HG03095 (cell line): ENCODE results near the gene TMEM127.
"Not testable (repeated sequence)": the region's sequence is repeated elsewhere in the genome, so short reads cannot be mapped to it uniquely, and the experiment has no call there.

Experiments
- ATAC-seq: cut with Tn5 transposase; IDR thresholded peaks from one replicate; pipeline ENCODE4 v1.9.1; 2021; ENCODE audit warnings: moderate library complexity; ENCODE audit not compliant: unreplicated experiment

Gene TMEM127, protein sequence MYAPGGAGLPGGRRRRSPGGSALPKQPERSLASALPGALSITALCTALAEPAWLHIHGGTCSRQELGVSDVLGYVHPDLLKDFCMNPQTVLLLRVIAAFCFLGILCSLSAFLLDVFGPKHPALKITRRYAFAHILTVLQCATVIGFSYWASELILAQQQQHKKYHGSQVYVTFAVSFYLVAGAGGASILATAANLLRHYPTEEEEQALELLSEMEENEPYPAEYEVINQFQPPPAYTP

DNA sequence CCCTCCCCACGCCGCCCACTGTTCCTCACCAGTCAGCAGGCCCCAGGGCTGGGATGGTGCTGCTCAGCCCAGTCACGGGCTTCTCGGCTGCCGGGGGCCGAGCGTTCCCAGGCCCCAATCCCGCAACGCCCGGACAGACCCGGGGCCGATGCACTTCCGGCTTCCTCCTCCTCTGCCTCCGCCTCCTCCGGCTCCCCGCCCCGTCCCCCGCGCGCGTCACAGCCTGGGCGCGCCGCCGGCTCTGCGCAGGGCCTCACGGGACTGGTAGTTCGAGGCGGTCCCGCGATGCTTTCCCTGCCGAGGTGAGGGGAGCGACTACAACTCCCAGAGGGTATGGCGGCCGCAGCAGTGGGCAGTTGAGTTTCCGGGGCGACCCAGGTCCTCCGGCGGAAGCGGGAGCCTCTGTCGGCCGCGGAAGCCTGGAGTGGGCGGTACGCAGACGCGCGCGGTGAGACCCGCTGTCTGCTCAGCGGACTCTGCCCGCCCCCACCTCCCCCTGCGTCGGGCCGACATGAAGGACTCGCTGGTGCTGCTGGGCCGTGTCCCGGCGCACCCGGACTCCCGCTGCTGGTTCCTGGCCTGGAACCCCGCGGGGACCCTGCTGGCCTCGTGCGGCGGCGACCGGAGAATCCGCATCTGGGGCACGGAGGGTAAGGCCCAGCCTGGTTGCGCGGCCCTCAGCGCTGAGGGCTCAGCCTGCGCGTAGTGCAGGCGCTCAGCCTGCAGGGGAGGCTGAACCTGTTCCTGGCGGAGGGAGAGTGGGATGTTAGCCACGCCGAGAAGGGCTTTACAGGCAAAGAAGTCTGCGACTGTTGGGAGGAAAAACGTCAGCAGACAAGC lies at the start of gene TMEM127, which contains the start of gene CIAO1:
TSS of gene TMEM127 (minus strand) at position 158 of the 840 bp plus-strand sequence. CDS start 616 bp downstream, outside the sequence.
TSS of gene CIAO1 (plus strand) at position 386 of the 840 bp plus-strand sequence. CDS start at position 512, 126 bp downstream.
- ATAC-seq: peak; percentile 90

DNA sequence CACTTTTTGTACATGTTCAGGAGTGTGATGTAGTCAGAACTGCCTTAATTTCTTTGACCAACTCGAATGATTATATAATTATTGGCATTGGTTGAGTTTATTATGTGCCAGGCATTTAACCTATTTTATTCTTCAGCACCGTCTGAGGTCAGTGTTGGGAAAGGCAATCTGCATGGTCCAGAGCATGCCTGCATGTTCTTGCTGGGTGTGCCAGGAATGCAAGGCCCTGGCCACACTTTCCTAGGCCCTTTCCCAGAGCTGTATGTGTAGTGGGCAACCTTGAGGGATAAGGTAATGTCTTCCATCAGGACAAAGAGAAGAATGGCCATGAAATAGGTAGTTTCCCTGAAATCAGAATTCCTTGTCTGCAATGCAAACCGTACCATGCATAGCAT lies 49.2 kb upstream of the TMEM127 start:
- no peak for ATAC-seq

DNA sequence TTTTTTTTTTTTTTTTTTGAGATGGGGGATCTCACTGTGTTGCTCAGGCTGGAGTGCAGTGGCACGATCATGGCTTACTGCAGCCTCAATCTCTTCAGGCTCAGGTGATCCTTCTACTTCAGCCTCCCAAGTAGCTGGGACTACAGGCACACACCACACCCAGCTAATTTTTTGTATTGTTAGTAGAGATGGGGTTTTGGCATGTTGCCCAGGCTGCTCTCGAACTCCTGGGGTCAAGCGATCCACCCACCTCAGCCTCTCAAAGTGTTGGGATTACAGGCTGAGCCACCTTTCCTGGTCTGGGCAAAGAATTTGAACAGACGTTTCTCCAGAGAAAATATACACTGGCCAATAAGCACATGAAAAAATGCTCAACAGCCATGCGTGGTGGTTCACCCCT lies 42.5 kb upstream of the TMEM127 start:
- ATAC-seq: no peak

DNA sequence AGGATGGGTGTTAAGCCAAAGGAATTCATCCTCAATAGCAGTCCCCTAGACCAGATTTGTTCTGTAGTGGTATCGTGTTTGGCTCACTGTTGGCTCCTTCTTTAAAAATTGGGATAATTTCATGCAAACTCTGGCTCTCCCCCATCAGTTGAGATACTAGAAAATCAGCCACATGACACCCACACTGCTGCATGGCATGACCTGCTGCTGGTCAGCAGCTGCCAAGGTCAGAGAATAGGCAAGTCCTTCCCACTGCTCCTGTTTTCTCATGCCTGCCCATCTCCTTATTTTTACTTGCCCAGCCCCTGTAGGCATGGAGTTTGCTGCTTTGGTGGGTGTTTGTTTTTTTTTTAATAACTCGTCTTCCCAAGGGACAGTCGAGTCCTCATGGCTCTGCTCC lies 40.6 kb upstream of the TMEM127 start:
- no peak for ATAC-seq

DNA sequence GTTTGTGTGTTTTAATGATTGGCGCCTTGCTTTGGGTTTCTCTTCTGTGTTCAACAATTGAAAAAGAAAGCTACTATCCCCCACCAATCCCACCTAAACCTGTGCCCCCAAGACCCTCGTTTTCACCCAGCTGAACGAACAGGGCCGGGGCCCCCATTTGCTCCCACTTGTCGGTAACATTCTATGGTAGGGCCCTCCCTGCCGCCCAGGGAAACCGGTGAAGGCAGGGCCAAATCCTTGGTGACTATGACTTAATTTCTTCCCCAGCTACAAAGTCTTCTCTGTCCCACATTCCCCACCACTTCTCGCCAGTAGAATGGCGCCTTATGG lies 40.1 kb upstream of the TMEM127 start:
- ATAC-seq: no peak

DNA sequence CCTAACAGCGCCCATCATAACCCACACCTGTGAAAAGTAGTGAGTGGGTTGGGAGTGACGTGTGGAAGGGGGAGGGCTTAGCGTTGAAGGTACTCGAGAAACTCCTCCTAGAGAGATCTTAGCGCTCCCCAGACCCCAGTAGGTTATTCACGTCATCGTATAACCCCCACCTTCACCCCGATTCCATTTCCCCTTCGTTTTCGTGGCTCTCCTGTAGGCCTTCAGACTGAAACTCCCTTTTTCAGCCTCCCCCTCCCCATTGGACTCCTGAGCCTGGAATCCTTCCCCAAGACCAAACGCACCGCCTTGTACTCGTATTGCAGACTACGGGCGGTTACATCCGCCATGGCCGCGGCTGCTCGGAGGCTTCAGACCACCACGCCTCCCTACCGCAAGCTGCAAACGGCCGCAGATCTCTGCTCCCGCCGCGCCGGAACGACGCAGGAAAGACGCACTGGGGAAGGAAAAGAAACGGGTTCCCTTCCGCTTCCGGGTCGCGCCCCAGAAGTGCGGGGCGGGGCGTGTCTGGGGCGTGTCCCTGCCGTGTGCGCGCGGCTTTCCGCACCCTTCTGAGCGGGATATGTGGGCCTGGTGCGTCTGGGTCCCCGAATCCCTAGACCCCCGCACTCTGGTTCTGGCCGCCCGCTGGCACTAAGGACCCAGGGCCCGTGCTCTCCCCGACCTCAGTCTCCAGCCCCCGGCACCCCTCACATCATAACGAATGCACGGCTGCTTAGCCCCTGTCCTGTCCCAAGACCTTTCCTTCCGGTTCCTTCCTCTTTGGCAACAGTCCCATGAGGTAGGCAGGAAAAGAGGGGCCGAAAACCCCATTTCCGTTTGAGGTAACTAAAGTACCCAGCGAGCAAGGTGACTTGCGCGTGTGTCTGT lies 39.5 kb upstream of the TMEM127 start, which contains the start of gene SNRNP200:
TSS of gene SNRNP200 (minus strand) at position 456 of the 888 bp plus-strand sequence. CDS start at position 347, 109 bp downstream.
- ATAC-seq: peak; percentile 94

DNA sequence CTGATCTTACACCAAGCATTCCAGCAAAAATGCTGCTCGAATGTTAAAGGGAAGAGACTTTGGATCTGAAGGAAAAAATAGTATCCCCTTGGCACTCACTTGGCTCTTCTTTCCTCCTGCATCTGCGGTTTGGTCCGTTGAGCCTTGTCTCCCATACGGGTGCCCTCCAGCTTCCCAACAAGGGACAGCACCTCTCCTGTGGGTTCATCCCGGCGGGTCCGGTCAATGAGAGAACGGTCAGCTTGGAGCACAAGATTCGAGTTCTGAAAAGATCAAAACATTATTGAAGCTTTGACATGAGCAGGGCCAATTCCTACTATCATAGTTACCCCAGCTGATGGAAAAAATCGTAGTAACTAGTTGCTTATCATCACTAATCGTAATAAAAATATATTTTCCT lies 38.8 kb upstream of the TMEM127 start:
- ATAC-seq: no peak

DNA sequence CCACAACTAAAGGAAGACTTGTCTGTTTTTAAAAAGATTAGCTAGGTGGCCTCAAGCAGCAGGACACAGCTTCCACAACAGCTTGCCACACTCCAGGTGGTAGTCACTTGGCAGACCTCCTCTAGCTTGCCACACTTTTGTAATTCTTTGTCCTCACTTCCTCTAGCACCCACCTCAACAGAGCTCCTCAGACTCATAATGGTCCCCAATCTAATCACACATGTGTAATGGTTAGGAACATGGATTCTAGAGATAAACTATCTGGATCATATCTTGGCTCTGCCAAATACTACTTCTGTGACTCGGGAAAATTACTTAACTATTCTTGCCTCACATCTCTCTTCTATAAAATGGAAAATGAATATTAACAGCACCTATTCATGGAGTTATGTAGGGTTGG lies 36.1 kb upstream of the TMEM127 start:
- no peak for ATAC-seq

DNA sequence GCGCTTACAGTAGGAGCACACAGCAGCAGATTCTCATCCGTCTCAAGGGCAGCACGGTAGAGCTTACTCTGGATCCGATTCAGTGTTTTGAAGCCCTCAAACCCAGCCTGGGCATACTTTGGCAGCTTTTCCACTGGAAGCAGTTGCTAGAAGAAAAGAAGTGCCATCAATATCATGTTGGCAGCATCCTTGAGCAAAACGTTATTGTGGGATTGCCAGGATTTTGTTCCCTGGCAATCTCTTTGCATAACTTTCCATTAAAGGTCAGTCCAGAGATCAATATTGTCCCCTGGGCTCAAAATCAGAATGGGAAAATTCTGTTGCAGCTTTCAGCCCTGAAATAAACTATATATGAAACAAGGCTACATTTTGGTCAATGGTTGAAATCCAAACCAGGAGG lies 31.1 kb upstream of the TMEM127 start:
- ATAC-seq: no peak

DNA sequence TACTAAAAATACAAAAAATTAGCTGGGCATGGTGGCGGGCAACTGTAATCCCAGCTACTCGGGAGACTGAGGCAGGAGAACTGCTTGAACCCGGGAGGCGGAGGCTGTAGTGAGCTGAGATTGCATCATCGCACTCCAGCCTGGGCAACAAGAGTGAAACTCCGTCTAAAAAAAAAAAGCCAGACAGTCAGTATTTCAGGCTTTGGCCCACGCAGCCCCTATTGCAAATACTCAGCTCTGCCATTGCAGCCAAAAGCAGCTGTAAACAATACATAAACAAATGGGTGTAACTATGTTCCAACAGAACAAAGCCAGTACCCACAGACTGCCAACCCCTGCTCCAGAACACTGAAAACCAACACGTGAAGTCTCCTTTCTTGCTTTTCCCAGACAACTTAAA lies 28.5 kb upstream of the TMEM127 start:
- not testable (repeated sequence) for ATAC-seq

DNA sequence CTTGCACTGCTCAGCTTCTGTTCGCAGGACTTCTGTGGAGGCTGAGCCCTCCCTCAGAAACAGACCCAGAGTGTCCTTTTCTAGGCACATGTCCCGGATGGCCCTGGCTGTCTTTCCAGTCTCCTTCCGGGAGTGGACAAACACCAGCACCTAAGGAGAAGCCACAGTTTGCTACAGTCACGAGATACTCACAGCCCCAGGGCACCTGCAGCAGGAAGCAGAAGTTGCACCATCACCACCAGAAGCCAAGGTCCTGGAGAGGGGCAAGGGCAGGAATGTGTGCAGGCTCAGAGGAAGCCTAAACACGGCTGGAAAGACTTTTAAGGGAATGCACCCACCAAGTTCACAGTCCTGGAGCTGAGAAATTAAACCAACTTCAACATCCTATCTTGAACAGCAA lies 26.0 kb upstream of the TMEM127 start:
- ATAC-seq: no peak

DNA sequence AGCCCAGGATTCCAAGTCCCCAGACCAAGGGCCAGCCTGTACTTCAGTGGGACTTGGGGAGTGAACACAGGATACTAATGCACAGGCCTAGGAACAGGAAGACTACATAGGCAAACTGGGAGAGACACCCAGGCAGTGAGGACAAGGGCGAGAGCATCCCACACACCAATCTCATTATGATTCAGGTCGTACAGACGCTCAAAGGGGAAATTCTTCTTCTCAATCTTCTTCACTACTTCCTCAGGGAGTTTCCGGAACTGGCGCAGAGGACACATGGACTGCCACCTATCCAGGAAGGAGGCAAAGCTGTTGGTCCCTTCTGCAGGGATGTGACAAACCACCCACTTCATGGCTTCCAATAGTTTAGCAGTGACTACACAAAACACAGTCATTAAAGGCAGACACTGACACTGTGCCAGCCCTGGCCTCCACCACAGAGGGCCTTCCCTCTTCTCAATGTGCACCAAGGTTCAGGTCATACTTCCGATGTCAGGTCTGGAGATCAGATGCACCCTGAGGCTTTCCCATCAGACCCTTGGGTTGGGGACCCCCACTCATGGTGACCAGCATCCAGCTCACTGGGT lies 21.6 kb upstream of the TMEM127 start:
- ATAC-seq: no peak

DNA sequence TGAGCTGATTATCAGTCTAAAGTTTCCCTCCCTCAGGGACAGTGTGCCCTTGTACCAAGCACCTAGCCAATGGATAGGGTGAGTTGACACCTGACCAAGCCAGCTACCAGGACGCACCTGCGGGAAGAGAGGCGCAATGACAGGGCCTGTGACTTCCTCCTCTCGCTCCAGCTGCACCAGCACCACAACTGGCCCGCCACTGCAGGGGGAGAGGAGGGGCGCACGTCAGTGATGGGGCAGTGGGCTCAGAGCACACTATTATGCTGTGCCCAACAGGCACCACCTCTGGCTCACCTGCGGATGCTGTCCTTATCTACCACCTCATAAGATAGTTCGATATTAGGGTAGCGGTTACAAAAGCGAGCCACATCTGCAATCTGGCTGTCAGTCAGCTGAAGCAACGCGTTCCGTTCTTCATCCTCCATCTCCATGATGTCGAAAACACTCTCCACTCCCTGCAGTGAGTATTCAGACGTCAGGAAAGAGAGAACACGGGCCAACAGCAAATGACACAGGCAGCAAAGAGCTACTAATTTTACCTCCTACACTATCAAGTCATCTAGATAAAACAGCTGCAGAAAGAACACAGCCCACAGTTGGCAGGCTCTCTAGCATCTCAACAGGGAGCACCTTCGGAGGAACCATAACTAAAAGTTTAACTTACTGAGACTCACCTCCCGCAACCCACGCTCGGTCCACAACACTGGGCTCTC lies 11.1 kb upstream of the TMEM127 start:
- ATAC-seq: no peak

DNA sequence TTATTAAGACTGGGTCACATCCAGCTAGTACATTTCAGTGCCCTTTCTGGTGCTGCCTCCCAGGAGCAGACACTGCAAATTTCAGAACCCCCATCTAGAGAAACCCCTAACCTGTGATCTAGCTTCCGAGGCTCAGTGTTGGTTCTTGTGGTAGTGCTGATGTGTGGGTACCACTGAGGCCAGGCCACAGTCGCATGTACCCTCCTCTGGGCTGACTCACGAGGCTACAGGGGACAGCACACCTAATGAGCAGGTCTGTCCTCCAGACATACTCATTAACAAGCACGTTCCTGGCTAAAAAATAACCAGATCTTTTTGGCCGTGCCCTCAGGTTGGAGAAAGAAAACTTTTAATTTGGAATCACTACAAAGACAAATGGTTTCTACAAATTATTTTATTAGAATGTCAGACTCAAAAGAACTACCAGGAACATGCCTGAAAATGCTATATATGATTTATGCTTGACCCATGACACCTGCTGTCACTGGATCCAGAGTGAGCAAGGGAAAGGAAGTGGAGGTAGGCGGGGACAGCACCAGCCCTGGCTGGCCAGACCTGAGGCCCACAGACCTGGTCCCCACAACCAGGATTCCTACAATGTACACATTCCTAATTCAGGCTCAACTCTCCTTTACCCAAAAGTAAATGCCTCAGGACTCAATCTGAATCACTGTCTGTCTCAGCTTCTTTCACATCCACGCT lies 8.7 kb upstream of the TMEM127 start:
- ATAC-seq: no peak

DNA sequence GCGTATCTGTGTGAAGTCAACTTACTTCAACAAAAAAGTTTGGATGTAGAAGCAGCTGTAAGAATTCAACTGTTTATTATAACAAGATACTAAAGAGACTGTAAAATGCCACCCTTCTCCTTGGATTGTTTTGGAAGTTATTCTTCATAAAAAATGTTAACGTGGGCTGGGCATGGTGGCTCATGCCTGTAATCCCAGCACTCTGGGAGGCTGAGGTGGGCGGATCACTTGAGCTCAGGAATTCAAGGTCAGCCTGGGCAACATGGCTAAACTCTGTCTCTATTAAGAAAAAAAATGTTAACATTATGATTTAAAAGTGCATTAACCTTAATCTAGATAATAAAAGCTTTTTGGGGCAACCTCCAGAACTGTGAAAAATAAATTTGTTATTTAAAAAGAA lies 8.0 kb upstream of the TMEM127 start:
- no peak for ATAC-seq

DNA sequence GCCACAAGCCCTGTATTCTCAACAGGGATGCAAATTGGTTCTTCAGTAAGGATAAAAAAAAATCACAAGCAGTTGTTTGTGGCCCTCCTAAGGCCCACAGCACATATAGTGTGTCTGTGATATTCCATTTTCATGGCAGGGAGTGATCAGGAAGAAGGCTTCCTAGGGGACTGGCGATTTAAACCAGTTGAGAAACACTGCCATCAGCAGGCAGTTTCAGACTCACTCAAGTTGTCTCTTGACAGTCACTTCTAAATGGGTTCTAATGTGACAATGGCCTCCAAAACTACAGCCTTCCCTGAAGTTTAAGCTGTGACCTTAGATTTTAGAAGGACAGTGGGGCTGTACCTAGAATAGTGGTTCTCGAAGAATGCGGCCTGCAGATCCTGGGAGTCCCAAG lies 6.2 kb upstream of the TMEM127 start:
- no peak for ATAC-seq

DNA sequence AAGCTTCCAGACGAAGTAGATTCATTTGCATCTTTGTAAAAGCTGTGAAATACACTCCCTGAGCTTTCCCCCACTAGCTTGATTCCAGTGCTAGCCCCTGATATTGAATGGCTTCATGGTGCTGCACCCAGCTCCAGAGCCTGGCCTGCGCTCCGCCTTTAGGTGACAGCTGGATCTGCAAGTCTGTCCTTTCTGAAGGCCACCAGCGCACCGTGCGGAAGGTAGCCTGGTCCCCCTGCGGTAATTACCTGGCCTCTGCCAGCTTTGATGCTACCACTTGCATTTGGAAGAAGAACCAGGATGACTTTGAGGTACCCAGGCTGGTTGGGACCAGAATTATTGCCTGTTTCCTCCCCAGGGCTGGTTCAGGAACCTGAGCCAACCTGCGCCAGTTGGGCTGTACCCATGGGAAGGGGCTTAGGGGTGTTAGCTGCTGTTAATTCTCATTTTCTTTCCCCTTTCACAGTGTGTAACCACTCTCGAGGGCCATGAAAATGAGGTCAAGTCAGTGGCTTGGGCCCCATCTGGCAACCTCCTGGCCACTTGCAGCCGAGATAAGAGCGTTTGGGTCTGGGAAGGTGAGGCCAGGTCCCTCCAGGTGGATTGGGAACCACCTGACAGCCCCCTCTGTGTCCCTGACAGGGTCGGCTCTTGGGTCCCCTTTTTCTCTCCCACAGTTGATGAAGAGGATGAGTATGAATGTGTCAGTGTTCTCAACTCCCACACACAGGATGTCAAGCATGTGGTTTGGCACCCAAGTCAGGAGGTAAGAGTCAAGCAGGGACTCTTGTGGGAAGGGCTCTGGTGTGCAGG lies 1.6 kb upstream of the TMEM127 start:
- no peak for ATAC-seq

DNA sequence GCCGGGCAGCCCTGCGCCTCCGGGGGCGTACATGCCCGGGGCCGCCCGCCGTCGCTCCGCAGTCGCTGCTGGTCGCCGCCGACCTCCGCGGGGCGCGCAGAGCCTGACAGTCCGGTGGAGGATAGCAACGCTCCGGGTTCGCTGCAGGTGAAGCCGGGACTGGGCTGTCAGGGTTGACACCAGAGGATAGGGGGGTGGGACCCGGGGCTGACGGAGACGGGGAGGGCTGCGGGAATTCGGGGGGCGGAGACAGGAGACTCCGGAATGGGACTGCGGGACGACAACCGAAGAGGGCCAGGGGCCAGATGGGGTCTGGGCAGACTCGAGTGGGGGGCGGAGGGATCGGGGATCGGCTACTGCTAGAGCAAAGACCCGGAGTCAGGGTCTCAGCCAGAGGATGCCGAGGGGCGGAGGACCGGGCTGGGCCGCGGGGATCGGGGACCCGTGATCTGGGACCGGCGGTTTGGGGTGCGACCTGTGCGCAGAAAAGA lies 403 bp downstream of the TMEM127 start:
- ATAC-seq: peak; percentile 17
